ENCODE measurements around the gene DYNLT5.
"Not testable (repeated sequence)": the region's sequence is repeated elsewhere in the genome, so short reads cannot be mapped to it uniquely, and the experiment has no call there.

The DYNLT5 gene

GRCh38 chr1:66791621-66792610 is 39.7 kb downstream of the DYNLT5 start:
- no peak for DNase-seq

DNA sequence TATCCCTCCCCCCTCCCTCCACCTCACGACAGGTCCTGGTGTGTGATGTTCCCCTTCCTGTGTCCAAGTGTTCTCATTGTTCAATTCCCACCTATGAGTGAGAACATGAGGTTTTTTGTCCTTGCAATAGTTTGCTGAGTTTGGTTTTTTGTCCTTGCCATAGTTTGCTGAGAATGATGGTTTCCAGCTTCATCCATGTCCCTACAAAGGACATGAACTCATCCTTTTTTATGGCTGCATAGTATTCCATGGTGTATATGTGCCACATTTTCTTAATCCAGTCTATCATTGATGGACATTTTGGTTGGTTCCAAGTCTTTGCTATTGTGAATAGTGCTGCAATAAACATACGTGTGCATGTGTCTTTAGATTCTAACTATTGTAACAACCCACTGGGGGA is 43.6 kb downstream of the DYNLT5 start:
- not testable (repeated sequence) for DNase-seq

DNA sequence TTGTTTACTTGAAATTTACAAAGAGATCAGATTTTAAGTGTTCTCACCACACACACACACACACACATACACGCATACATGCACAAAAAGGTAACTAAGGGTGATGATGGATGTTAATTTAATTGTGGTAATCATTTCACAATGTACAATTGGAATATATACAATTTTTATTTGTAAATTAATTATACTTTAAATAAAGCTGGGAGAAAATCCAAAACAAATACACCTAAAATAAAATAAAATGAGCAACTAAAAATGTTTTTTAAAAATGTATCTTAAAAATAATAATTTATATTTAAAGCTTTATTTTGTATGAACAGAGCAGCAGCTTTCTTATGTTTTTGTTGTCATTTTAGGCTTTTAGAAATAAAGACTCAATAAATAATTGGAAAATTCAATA is 57.0 kb downstream of the DYNLT5 start:
- DNase-seq, result no peak

- DNase-seq, result no peak
These were observed 57.6 kb downstream of the DYNLT5 start for GRCh38 chr1:66809736-66810326.

- DNase-seq, result no peak
These were observed 72.5 kb downstream of the DYNLT5 start for GRCh38 chr1:66824771-66825170.

Measured in fibroblast of skin of back (primary cell).